HG03378 (cell line): ENCODE results near the gene VSTM4.

ENCODE experiments used
- ATAC-seq: cut with Tn5 transposase; IDR thresholded peaks from one replicate; pipeline ENCODE4 v1.9.1; 2021; ENCODE audit warnings: mild to moderate bottlenecking, moderate library complexity; ENCODE audit not compliant: unreplicated experiment

The VSTM4 gene, protein sequence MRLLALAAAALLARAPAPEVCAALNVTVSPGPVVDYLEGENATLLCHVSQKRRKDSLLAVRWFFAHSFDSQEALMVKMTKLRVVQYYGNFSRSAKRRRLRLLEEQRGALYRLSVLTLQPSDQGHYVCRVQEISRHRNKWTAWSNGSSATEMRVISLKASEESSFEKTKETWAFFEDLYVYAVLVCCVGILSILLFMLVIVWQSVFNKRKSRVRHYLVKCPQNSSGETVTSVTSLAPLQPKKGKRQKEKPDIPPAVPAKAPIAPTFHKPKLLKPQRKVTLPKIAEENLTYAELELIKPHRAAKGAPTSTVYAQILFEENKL

DNA sequence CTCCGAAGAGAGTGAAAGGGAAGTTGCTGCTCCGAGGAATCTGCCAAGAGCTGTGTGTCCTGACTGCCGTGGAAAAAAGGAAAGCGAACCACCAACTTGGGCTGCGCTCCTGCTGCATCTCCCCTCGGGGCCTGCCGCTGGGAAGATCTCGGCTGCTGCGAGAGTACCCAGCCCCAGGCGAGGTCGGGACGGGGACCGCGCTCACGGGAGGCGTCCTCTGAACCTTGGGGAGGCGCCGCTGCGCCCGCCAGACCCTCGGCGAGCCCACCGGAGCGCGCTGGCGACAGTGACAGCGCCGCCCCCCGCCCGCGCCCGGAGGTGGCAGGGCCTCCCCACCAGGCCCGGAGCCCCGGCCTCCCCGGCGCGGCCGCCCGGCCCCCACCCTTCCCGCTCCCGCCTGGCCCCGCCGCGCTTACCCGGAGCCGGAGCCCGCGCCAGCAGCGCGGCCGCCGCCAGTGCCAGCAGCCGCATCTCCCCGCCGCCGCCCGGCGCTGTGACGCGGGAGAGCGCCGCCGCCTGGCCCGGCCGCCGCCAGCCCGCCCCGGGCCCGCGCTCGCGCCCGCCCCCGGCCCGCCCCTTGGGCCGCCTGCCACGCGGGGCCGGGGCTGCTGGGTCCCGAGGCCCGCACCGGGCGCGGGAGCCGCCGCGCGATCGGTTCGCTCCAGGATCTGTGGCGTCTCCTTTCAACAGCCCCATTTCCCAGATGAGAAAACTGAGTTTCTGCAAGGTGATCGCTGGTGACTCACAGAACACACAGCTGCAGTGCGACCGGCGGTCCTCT is at the start of gene VSTM4:
TSS of gene VSTM4 (minus strand) at position 508 of the 781 bp plus-strand sequence. CDS start at position 471, 37 bp downstream.
- ATAC-seq = no peak

DNA sequence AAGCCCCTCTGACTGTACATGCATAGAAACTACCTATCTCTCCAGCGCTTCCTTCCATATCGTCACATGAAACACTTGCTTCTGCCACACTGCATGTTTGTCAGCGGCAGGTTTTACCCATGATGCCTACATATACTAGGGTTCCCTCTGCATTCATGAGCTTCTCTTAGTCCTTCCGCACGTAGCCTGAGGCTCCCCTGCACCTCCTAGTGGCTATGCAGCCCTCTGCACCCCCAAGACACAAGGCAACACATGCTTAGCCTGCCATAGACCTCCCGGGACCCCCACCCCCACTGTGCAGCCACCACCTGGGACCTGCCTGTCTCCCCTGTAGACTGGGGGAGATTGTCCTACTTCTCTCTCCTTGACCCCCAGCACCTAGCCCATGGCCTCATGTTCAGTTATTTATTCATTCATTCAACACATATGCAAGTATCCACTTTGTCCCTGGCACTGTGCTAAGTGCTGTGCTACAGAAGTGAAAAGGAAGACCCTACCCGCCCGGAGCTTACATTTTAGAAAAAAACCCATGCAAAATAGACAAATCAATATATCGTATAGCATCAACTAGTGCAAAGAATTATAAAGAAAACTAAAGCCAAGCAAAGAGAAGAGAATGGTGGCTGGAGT is 49.4 kb upstream of the VSTM4 start:
- no peak for ATAC-seq

DNA sequence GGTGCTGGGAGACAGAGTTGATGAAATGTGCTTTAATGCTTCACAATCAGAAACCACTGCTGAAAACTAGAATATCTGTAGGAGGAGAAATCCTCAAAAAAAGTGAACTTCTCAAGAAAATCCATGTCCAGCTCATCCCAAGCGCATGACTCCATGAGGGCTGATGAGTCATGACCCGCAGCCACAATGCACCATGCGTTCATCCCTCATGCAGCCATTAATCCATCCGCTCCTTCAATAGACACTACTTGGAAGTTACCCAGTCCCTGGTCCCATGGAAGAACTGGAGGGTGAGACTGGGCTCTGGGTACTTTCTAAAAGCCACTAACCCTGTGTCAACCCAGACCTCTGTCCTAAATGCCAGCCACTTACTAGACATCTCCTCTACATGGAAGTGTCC is 48.4 kb upstream of the VSTM4 start:
- ATAC-seq = no peak

DNA sequence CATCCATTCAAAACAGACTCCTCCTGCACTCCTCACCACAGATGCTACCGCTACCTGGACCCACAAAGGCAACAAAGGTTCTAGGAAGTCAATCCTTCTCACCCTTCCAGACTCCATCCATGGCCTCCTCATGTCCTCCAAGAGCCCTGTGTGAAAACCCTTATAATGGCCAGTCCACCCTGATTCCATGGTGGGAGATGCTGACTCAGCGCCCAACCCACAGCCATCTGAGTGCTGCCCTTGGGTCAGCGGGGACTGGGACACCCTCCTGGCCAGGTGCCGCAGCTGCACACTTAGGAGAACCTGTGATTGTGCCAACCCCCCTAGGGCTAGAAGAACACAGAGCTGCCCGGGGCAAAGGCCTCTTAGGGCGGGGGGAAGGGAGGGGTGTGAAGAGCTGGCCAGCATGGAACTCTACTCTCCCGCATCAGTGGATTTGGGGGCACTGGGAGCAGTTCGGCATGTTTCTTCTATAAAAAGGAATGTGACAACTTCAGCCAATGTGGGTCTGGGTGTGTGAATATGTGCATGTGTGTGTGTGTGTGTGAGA is 47.5 kb upstream of the VSTM4 start:
- ATAC-seq = no peak

DNA sequence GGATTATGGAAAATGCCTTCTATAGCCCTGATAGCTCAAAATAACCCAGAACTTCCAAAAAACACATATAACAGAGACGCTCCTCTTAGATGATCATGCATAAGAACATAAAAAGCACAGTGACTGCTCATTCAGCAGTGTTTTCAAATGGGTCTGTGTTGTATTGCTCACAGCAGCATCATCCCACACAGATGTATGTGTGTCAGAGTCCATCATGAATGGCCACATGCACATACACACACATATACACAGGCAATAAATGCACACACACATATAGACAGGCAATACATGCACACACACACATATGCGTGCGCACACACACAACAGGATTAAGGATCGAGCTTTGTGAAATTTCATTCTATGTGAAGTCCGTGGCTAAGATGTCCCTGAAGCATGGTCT is 46.7 kb upstream of the VSTM4 start:
- ATAC-seq = no peak

DNA sequence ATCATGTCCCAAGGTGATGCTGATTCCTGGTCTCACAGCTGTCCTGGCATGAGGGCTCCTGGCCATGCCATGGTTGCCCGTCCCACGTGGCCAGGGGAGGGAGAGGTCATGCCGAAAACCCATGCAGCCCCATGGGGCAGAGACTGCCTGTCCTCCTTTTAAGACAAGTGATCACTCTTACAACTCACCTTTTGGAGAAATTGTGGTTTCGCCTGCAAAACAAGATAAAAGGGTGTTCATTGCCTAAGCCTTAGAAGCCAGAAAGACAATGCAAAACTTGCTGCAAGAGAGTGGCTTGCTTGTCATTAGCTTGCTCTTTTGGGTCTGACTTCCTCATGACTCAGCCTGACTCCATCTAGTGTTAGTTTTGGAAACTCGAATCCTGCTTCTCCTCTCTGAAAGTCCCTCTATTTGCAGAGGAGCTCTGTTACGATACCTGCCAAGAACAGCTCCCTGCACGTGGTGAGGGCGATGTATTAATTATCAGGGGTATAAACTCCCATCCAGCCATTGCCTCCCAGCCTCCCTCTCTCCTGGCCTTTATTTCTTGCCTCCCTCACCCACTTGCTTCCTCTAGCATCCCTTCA is 46.2 kb upstream of the VSTM4 start:
- no peak for ATAC-seq

DNA sequence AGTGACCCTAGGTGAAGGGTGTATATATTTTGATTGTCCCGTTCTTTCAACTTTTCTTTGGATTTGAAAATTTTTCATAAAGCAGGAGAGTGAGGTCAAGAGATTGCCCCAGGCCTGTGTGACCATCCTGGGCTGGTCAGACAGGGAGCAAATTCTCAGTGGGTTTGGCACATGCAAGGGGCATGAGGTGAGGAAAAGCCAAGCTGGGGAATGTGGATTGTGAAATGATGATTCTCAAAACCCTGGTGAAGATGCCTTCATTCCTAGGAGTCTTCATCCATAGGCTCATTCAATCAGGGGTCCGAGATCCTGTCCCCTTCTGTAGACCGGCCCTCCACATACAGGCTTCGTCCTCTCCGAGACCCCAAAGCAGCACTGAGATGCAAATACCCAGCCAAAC is 45.5 kb upstream of the VSTM4 start:
- ATAC-seq = no peak

DNA sequence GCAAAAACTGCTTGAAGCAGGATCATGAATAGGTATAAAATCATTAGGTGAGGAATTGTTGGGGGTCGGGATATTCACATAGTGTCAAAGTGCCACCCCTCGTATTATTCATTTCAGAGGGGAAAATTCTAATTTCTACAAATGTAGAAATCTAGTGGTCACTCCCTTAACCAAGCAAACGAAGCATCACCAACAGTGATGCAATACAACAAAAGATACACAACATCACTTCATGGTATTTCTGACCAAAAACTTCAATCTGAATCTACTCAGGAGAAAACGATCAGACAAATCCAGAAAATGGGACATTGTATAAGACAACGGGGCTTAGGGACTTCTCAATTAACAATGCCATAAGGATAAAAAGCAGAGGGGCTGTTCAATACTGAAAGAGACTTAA is 44.8 kb upstream of the VSTM4 start:
- no peak for ATAC-seq

DNA sequence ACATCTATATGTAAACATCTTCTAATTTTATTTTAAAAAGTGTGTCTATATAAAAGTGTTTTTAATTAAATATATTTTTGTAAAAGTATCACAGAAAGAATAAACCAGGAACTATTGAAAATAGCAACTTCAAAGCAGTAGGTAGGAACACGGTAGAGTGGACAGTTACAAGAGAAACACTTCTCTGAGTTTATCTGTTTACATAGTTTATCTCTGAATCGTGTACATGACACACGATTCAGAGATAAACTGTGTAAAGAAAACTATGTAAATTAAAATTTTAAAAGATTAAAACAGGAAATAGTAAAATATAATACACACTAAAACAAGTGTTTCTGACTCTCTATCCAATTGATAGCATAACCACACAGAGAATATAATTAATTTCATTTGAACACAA is 43.6 kb upstream of the VSTM4 start:
- ATAC-seq = no peak

DNA sequence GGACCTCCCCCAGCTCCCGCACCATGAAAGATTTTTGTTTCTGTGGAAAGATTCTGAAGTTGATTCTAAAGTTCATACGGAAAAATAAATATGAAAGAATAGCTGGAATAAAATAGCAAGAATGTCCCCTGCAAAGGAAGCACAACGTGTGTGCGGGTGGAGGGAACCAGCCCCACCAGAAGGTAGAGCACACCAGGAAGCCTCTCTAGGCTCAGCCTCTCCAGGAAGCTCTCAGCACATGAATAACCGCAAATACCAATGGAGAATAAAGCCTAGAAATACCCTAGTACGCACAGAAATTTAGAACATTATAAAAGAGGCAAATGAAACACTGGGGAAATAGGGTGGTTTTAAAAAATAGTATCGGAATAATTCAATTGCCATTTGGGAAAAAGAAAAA is 43.1 kb upstream of the VSTM4 start:
- ATAC-seq = no peak

DNA sequence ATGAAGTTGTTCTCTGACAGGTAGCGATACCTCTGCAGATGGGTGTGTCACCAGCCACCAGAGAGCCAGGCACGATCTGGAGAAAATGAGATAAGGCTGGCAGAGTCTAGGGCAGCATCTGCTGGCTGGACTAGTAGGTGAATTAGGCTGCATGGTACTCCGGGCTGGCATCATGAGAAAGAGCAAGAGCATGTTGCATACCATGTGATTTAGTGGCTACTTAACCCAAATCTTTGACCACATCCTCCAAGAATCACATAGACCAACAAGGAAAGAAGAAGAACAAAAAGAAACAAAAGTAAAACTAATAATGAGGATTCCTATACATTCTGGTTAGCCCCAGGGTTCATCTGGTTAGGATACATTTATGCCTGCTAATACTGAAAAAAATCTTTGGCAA is 41.9 kb upstream of the VSTM4 start:
- no peak for ATAC-seq

DNA sequence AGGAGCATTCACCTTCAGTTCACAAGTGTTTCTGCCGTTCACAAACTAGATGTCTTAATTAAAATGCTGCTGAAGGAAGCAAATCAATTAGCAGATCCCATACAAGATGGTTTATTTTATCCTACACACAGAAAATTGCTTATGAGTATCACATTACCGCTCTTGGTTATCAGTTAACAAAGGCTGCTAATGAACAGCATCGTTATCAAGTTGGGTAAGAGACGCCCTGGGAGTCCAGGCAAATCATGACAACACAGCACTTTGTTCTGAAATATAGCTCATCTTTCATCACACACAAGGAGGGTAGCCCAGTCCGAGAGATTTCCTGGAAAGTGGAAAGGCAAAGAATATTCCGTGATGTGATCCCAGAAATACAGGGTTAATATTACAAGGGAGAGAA is 39.3 kb upstream of the VSTM4 start:
- no peak for ATAC-seq

DNA sequence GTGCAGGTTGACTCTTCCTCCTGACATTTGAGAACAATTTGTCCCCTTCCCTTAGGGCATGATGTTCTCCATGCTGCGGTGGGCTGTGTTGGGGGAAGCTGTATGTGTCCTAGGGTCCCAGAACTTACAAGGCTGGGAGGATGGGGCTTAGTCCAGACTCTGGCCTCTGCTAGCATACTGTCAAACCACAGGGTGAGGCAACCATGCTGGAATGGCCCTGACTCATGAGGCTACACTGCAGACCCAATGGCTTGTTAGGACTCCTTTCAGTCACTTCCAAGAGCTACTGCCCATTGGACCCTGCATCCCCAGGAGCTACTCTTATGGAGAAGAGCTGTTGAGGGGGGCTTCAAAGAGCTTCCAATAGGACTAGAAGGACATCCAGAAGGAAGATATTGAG is 38.6 kb upstream of the VSTM4 start:
- ATAC-seq = no peak

DNA sequence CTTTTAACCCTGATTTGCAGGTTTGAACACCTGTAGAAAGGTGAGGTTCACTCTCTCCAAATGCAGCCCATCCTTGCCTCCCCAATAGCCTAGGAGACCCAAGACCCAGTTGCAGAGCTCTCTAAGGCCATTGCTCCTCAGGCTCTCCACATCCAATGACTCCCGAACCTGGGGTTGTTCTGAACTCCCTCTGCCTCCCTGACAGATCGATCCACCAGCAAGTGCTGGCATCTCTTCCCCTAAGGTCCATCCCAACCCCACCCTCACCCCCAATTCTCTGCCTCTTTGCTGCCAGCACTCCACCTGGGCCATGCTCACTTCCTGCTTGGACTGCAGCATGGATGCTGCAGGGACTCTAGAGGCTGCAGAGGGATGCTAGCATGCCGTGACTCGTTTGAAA is 37.8 kb upstream of the VSTM4 start:
- no peak for ATAC-seq

DNA sequence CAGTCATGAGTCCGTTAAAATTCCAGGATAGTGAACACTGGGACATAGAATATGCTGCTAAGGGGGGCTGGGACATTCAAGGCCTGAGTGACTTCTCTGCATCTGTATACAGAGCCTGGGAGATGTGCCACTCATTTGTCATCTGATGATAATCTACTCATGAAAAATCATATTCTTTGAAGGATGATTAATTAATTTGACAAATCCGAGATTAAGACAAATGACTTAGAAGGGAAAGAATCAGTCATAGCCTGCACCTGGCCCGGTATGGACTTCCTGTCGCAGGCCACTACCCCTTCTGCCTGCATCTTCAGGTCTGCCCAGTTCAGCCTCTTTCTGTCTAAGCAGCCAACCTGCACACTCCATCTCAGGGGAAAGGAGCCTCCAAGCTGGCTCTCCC is 37.3 kb upstream of the VSTM4 start:
- ATAC-seq = no peak

DNA sequence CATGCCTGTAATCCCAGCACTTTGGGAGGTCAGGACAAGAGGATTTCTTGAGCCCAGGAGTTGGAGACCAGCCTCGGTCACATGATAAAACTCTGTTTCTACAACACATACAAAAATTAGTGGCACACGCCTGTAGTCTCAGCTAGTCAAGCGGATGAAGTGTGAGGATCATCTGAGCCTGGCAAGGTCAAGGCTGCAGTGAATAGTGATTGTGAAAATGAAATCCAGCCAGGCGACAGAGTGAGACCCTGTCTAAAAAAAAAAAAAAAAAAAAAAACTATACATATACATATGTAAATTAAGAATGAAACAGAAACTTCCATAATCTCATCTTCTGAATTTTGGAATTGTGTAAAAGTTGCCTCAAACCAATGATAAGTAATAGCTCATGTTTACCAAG is 36.7 kb upstream of the VSTM4 start:
- no peak for ATAC-seq

DNA sequence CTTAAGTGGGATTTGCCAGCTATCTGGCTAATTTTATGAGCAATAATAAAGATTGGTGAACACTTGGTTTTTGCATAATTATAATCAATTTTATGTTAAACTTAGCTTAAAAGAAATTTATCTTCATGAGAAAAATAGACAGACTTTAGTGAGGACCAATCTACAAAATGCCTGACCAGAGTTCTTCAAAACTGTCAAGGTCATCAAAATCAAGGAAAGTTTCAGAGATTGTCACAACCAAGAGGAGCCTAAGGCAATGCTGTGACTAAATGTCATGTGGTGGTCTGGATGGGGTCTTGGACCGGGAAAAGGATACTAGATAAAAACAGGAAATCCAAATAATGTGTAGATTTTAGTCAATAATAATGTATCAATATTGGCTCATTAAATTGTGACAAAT is 36.2 kb upstream of the VSTM4 start:
- ATAC-seq = no peak

DNA sequence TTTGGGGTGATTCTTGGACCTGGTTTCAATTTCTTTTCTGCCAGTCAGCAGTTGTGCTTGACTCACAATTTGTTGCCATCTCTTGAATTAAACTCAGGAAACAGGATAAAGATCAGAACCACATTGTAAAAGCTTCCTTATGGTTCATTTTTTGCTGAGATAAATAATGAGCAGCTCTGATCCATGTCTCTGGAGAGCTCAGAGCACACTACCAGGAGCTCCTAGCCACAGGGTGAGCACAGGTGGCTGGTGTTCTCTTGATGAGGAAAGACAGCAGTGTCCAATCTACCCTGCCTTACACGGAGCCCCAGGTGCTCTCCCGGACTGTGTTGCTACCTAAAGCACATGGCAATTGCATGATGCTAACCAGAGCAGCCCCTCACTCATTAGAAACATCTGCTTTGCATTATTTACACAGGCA is 35.7 kb upstream of the VSTM4 start:
- ATAC-seq = no peak

DNA sequence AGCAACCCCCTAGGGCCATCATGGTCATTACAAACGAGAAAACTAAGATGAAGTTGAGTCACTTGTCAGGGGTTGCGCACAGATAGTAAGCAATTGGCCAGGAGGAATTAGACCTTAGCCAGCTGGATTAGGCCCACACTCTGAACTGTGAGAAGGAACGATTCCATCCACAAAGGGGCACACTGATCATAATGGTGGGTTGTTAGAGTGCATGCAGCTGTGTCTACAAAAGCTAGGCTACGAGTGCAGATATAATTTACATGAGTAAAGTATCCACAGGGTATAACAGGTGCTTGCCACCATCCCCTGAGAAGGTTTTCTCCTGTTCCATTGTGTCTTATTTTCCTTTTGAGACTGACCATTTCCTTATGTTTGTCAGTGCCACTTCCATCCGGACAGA is 35.1 kb upstream of the VSTM4 start:
- ATAC-seq = no peak

DNA sequence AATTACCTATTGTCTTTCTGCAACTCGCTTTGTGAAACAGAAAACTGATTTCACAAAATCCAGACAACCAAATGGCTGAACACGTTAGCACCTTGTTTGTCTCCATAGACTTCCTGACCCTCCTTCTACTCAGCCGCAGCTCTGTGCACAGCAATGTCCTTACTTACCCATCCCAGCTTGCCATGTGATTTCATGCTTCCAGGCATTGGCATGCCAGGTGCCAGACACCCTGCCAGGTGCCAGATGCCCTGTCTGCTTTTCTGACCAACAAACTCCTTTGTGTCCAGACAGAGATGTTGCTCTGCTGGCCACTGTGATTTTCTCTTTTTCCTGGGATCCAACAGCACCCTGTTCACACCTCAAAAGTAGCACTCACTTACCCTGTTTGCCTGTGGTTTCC is 34.6 kb upstream of the VSTM4 start:
- no peak for ATAC-seq

DNA sequence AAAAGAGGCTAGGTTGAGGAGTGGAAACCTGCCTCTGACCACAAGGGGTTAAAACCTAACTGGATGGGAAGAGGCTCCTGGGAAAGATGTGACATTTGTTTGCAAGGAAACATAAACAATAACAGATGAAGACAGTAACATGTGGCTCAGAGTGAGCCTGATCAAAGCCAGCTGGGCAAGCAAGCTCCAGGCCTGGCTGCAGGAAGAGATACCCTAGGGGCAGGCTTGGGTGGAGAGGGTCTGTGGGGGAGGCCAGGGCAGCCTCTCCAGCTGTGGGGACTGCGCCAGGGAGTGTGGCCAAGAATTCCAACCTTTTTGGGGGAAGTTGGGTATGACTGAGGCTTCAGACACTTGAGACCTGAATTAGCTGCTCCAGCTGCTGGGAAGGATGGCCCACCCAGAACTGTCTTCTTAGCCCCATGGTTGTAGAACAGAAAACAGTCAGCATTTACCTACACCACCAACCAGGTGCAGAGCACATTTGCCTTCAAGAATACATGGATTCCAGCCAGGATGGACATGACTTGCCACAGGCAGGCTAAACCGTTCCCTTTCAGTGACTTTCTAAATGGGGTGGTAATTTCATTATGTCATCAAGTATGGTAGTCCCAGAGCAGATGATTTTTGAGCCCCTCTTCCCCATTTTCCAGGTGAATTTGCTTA is 28.9 kb upstream of the VSTM4 start:
- no peak for ATAC-seq
